MM.1S (cell line): ENCODE measurements around the gene SEPTIN3.

Experiments used
- DNase-seq: peaks from one replicate; pipeline ENCODE4 v3.0.0-alpha.2; 2015
- H2AFZ ChIP-seq: fragments of 300-600 bp; sonication (generic); 2 replicates; pipeline ENCODE4 v1.6.0; 2016; ENCODE audit warnings: antibody characterized with exemption, low read length
- H3F3A ChIP-seq: fragments of 300-600 bp; sonication (generic); 2 replicates; pipeline ENCODE4 v1.6.1; 2016; ENCODE audit warnings: mild to moderate bottlenecking, antibody characterized with exemption, low read length, moderate library complexity, mixed read lengths; ENCODE audit not compliant: insufficient read depth
- H3K27ac ChIP-seq: fragments of 300-600 bp; sonication (generic); 2 replicates; pipeline ENCODE4 v1.5.1; 2016; ENCODE audit warnings: mild to moderate bottlenecking, low read length
- H3K27me3 ChIP-seq: fragments of 300-600 bp; sonication (generic); replicated peaks from 2 replicates; pipeline ENCODE4 v1.6.0; 2016; ENCODE audit warnings: low read length; ENCODE audit not compliant: insufficient read depth
- H3K36me3 ChIP-seq: fragments of 300-600 bp; sonication (generic); replicated peaks from 2 replicates; pipeline ENCODE4 v1.6.1; 2016; ENCODE audit warnings: mild to moderate bottlenecking, low read length, mixed read lengths; ENCODE audit not compliant: insufficient read depth
- H3K4me1 ChIP-seq: fragments of 300-600 bp; sonication (generic); 2 replicates; pipeline ENCODE4 v1.6.1; 2016; ENCODE audit warnings: low read length, mixed read lengths
- H3K4me2 ChIP-seq: fragments of 300-600 bp; sonication (generic); 2 replicates; pipeline ENCODE4 v1.6.0; 2016; ENCODE audit warnings: low read depth, low read length
- H3K4me3 ChIP-seq: fragments of 300-600 bp; sonication (generic); 2 replicates; pipeline ENCODE4 v1.5.1; 2016; ENCODE audit warnings: low read length, mixed read lengths
- H3K79me2 ChIP-seq: fragments of 300-600 bp; sonication (generic); 2 replicates; pipeline ENCODE4 v1.6.1; 2016; ENCODE audit warnings: mixed run types, low read length, mixed read lengths
- H3K9ac ChIP-seq: fragments of 300-600 bp; sonication (generic); 2 replicates; pipeline ENCODE4 v1.6.1; 2016; ENCODE audit warnings: low read length, mixed read lengths
- H3K9me2 ChIP-seq: fragments of 300-600 bp; sonication (generic); replicated peaks from 2 replicates; pipeline ENCODE4 v1.6.1; 2016; ENCODE audit warnings: mild to moderate bottlenecking, low read length, mixed read lengths; ENCODE audit not compliant: insufficient read depth
- H3K9me3 ChIP-seq: fragments of 300-600 bp; sonication (generic); replicated peaks from 2 replicates; pipeline ENCODE4 v1.6.1; 2016; ENCODE audit warnings: mild to moderate bottlenecking, low read length, mixed read lengths; ENCODE audit not compliant: insufficient read depth
- H4K20me1 ChIP-seq: fragments of 300-600 bp; sonication (generic); 2 replicates; pipeline ENCODE4 v1.6.1; 2016; ENCODE audit warnings: mild to moderate bottlenecking, low read length, moderate library complexity, mixed read lengths; ENCODE audit not compliant: insufficient read depth
- CTCF ChIP-seq: fragments of 300-600 bp; sonication (generic); IDR thresholded peaks from 2 replicates; pipeline ENCODE4 v1.5.1; 2016; ENCODE audit warnings: antibody characterized with exemption, low read length, mixed read lengths
- EZH2 ChIP-seq: fragments of 300-600 bp; sonication (generic); optimal IDR thresholded peaks from 2 replicates; pipeline ENCODE3; 2017; ENCODE audit warnings: low read depth, mild to moderate bottlenecking, antibody characterized with exemption, low read length, mixed read lengths
- EZH2phosphoT487 ChIP-seq: fragments of 300-600 bp; sonication (generic); IDR thresholded peaks from 2 replicates; pipeline ENCODE4 v1.6.1; 2018; ENCODE audit warnings: antibody characterized with exemption, low read length

The SEPTIN3 gene

GRCh38 chr22:42010778-42011177, 41.5 kb downstream of the SEPTIN3 start:
- Histone ChIP-seq H3F3A (no peaks in the 10 kb centered on the region), H3K36me3 (no peaks in the 10 kb centered on the region), H3K9me3 (no peaks in the 10 kb centered on the region), H3K27ac (no peak overlapping the region), H3K4me3 (no peak overlapping the region), H3K9me2 (no peaks in the 10 kb centered on the region), H3K9ac (no peak overlapping the region), H3K4me2 (no peak overlapping the region), H2AFZ (no peak overlapping the region), H3K27me3 (no peaks in the 10 kb centered on the region), H3K79me2 (no peaks in the 10 kb centered on the region), H4K20me1 (no peaks in the 10 kb centered on the region), H3K4me1 (no peaks in the 10 kb centered on the region)
- no peak for DNase-seq
- no peak for TF ChIP-seq EZH2
- TF ChIP-seq CTCF: no peak
- no peak for TF ChIP-seq EZH2phosphoT487

DNA sequence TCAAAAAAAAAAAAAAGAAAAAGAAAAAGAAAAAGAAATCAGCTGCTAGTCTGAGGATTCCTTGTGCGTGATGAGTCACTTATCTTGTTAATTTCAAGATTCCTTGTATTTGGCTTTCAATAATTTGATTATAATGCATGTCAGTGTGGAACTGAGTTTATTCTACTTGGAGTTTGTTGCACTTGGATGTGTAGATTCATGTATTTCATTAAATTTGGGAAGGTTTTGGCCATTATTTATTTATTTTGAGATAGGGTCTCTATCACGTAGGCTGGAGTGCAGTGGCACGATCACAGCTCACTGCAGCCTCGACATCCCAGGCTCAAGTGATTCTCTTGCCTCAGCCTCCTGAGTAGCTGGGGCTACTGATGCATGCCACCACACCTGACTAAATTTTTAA, 44.1 kb downstream of the SEPTIN3 start:
- no peak overlapping the region for H3K4me2 ChIP-seq
- no peaks in the 10 kb centered on the region for H3K9me2 ChIP-seq
- TF ChIP-seq EZH2 (no peak), EZH2phosphoT487 (no peak), CTCF (no peak)
- no peaks in the 10 kb centered on the region for H3K79me2 ChIP-seq
- no peaks in the 10 kb centered on the region for H3K4me1 ChIP-seq
- no peaks in the 10 kb centered on the region for H3K36me3 ChIP-seq
- DNase-seq: no peak
- no peaks in the 10 kb centered on the region for H4K20me1 ChIP-seq
- H3K9ac ChIP-seq: no peak overlapping the region
- H3K9me3 ChIP-seq: no peaks in the 10 kb centered on the region
- H2AFZ ChIP-seq: no peak overlapping the region
- no peaks in the 10 kb centered on the region for H3K27me3 ChIP-seq
- no peak overlapping the region for H3K27ac ChIP-seq
- no peak overlapping the region for H3K4me3 ChIP-seq
- H3F3A ChIP-seq: no peaks in the 10 kb centered on the region

DNA sequence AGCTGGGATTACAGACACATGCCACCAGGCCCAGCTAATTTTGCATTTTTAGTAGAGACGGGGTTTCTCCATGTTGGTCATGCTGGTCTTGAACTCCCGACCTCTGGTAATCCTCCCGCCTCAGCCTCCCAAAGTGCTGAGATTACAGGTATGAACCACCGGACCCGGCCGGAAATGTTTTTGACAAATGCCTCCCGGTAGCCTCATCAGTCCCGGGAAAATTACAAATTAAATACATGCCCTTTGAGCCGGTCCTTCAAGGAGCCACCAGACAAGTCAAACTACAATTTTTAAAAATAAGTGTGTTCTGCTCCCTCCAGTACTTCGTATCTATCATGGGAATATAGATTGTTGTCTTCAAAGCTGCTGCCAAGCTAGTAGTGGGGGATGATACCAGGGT, 46.9 kb downstream of the SEPTIN3 start:
- Histone ChIP-seq H3K9me2 (no peaks in the 10 kb centered on the region), H4K20me1 (no peaks in the 10 kb centered on the region), H3F3A (no peaks in the 10 kb centered on the region), H3K9me3 (no peaks in the 10 kb centered on the region), H3K27ac (no peak overlapping the region), H3K4me1 (no peaks in the 10 kb centered on the region), H3K4me2 (no peak overlapping the region), H2AFZ (no peak overlapping the region), H3K27me3 (no peaks in the 10 kb centered on the region), H3K79me2 (no peaks in the 10 kb centered on the region), H3K36me3 (no peaks in the 10 kb centered on the region), H3K9ac (no peak overlapping the region), H3K4me3 (no peak overlapping the region)
- no peak for DNase-seq
- TF ChIP-seq EZH2phosphoT487 (no peak), EZH2 (no peak), CTCF (no peak)
